ENCODE measurements around the gene OR14I1.

OR14I1 gene

DNA sequence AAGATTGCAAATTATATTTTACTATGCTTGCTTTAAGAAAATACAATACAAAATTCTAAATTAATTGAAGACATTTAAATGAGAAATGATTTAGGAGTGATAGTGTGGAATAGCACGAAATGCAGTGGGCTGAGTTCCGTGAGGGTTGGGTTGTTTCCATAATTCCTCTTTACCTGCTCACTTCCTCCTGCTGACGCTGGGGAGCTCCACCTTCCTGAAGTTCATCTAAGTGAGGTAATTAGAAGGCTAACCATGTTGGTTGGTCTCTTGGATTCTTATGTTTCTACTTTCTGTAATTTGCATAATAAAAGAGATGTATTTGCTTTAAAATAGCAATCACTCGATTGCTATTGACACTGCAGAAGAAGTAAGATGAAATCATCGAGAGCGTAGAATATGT is 4.7 kb downstream of the OR14I1 start:
- H3K79me2 ChIP-seq (ENCODE audit: insufficient read depth, low read length) = no peaks in the 10 kb centered on the region
- H3F3A ChIP-seq (ENCODE audit: insufficient read depth, low read length) = no peaks in the 10 kb centered on the region
- no peak for TF ChIP-seq EZH2 (IDR thresholded peaks at IDR 0.05; ENCODE audit: borderline replicate concordance, low read length)
- TF ChIP-seq, protein P1, sequence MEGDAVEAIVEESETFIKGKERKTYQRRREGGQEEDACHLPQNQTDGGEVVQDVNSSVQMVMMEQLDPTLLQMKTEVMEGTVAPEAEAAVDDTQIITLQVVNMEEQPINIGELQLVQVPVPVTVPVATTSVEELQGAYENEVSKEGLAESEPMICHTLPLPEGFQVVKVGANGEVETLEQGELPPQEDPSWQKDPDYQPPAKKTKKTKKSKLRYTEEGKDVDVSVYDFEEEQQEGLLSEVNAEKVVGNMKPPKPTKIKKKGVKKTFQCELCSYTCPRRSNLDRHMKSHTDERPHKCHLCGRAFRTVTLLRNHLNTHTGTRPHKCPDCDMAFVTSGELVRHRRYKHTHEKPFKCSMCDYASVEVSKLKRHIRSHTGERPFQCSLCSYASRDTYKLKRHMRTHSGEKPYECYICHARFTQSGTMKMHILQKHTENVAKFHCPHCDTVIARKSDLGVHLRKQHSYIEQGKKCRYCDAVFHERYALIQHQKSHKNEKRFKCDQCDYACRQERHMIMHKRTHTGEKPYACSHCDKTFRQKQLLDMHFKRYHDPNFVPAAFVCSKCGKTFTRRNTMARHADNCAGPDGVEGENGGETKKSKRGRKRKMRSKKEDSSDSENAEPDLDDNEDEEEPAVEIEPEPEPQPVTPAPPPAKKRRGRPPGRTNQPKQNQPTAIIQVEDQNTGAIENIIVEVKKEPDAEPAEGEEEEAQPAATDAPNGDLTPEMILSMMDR (IDR thresholded peaks at IDR 0.05; ENCODE audit: low read length) = no peak
- H3K4me1 ChIP-seq (ENCODE audit: insufficient read depth, low read length, severe bottlenecking) = no peaks in the 10 kb centered on the region
- H3K36me3 ChIP-seq (ENCODE audit: insufficient read depth, low read length) = no peaks in the 10 kb centered on the region
- no peak overlapping the region for H3K9ac ChIP-seq (ENCODE audit: low read length)
- no peaks in the 10 kb centered on the region for H3K9me3 ChIP-seq (ENCODE audit: low read length)
- H4K20me1 ChIP-seq (ENCODE audit: insufficient read depth, low read length) = no peaks in the 10 kb centered on the region
- H3K27ac ChIP-seq (ENCODE audit: low read depth, low read length, poor library complexity, severe bottlenecking) = no peak overlapping the region
- H2AFZ ChIP-seq (ENCODE audit: low read length) = no peak overlapping the region
- no peaks in the 10 kb centered on the region; the same call in 1 of the 2 replicates for H3K27me3 ChIP-seq (ENCODE audit: insufficient read depth, low read length)
- no peaks in the 10 kb centered on the region for H3K9me2 ChIP-seq (ENCODE audit: low read depth, low read length)
- H3K4me3 ChIP-seq (ENCODE audit: low read depth, low read length, poor library complexity, severe bottlenecking) = no peak overlapping the region
- H3K4me2 ChIP-seq (ENCODE audit: low read length) = no peak overlapping the region

DNA sequence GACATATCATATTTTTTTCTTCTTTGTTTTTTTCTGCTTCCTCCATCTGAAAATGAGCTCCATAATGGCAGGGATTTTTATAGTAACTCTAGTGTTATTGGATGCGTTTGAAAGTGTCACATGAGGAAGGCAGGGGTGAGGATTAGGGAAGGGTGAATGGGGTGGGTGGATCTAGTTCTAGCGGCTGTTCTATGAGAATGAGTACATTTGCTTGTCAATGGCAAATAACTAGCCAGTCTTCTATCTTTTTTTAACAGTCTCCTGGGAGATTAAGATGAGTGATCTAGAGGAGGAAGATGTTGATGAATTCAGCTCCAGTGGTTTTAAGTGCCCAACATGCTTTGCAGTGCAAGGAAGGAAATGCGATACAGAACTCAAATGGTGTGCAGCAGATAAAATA is 5.8 kb downstream of the OR14I1 start:
- Histone ChIP-seq H3K9me2 (ENCODE audit: low read depth, low read length) (no peaks in the 10 kb centered on the region), H3F3A (ENCODE audit: insufficient read depth, low read length) (no peaks in the 10 kb centered on the region), H3K36me3 (ENCODE audit: insufficient read depth, low read length) (no peaks in the 10 kb centered on the region), H3K9ac (ENCODE audit: low read length) (no peak overlapping the region), H3K4me1 (ENCODE audit: insufficient read depth, low read length, severe bottlenecking) (no peaks in the 10 kb centered on the region), H3K27me3 (ENCODE audit: insufficient read depth, low read length) (no peaks in the 10 kb centered on the region; the same call in 1 of the 2 replicates), H2AFZ (ENCODE audit: low read length) (no peak overlapping the region), H3K27ac (ENCODE audit: low read depth, low read length, poor library complexity, severe bottlenecking) (no peak overlapping the region), H3K4me2 (ENCODE audit: low read length) (no peak overlapping the region), H3K9me3 (ENCODE audit: low read length) (no peaks in the 10 kb centered on the region), H3K4me3 (ENCODE audit: low read depth, low read length, poor library complexity, severe bottlenecking) (no peak overlapping the region), H4K20me1 (ENCODE audit: insufficient read depth, low read length) (no peaks in the 10 kb centered on the region), H3K79me2 (ENCODE audit: insufficient read depth, low read length) (no peaks in the 10 kb centered on the region)
- no peak for TF ChIP-seq EZH2 (IDR thresholded peaks at IDR 0.05; ENCODE audit: borderline replicate concordance, low read length)
- TF ChIP-seq, protein P1 (IDR thresholded peaks at IDR 0.05; ENCODE audit: low read length) = no peak

DNA sequence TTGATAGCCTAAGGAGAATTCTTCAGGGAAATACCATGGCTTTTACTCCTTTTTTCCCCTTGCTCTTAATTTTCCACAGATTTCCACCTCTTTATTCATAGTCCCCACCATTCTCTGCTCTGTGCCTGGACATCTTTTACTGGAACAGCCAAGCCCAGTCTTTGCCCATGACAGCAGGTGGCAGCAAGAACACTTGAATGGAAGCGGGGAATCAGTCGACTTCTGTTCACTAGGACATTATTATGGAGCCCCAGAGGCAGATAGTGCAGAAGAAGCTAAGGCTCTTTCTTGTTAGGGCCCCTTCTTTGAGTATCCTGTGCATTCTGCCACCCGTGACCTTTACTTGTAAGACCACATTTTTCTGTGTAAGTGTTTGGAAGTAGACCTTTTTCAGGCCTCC is 6.3 kb downstream of the OR14I1 start:
- Histone ChIP-seq H3K9me2 (ENCODE audit: low read depth, low read length) (no peaks in the 10 kb centered on the region), H3K36me3 (ENCODE audit: insufficient read depth, low read length) (no peaks in the 10 kb centered on the region), H3F3A (ENCODE audit: insufficient read depth, low read length) (no peaks in the 10 kb centered on the region), H3K4me2 (ENCODE audit: low read length) (no peak overlapping the region), H3K9ac (ENCODE audit: low read length) (no peak overlapping the region), H3K79me2 (ENCODE audit: insufficient read depth, low read length) (no peaks in the 10 kb centered on the region), H3K4me3 (ENCODE audit: low read depth, low read length, poor library complexity, severe bottlenecking) (no peak overlapping the region), H2AFZ (ENCODE audit: low read length) (no peak overlapping the region), H3K9me3 (ENCODE audit: low read length) (no peaks in the 10 kb centered on the region), H3K27me3 (ENCODE audit: insufficient read depth, low read length) (no peaks in the 10 kb centered on the region; the same call in 1 of the 2 replicates), H3K4me1 (ENCODE audit: insufficient read depth, low read length, severe bottlenecking) (no peaks in the 10 kb centered on the region), H4K20me1 (ENCODE audit: insufficient read depth, low read length) (no peaks in the 10 kb centered on the region), H3K27ac (ENCODE audit: low read depth, low read length, poor library complexity, severe bottlenecking) (no peak overlapping the region)
- TF ChIP-seq EZH2 (IDR thresholded peaks at IDR 0.05; ENCODE audit: borderline replicate concordance, low read length) = no peak
- TF ChIP-seq, protein P1 (IDR thresholded peaks at IDR 0.05; ENCODE audit: low read length) = peak; percentile 40; the same call in 1 of the 2 replicates
